GM18511 (cell line): ENCODE data around the gene ZNF181.
"Not testable (repeated sequence)": the region's sequence is repeated elsewhere in the genome, so short reads cannot be mapped to it uniquely, and the experiment has no call there.

Source experiments
- ATAC-seq: cut with Tn5 transposase; IDR thresholded peaks from one replicate; pipeline ENCODE4 v1.9.1; 2021; ENCODE audit warnings: mild to moderate bottlenecking, moderate library complexity; ENCODE audit not compliant: unreplicated experiment

Gene ZNF181

GRCh38 chr19:34733746-34734536 lies at the start of gene ZNF181:
Gene ZNF181 (plus strand): TSS chr19:34734243. CDS start chr19:34735038, 795 bp downstream.
- ATAC-seq, result peak; percentile 88

- not testable (repeated sequence) for ATAC-seq
Observed at GRCh38 chr19:34685266-34685665, 48.8 kb upstream of the ZNF181 start.

- no peak for ATAC-seq
Observed at GRCh38 chr19:34686455-34686854, 47.6 kb upstream of the ZNF181 start.

- ATAC-seq, result no peak
Observed at GRCh38 chr19:34687348-34687747, 46.7 kb upstream of the ZNF181 start.

- no peak for ATAC-seq
Observed at GRCh38 chr19:34688592-34688991, 45.5 kb upstream of the ZNF181 start.

GRCh38 chr19:34690372-34690771 lies 43.7 kb upstream of the ZNF181 start:
- no peak for ATAC-seq

GRCh38 chr19:34692549-34692948 lies 41.5 kb upstream of the ZNF181 start:
- ATAC-seq, result no peak

- ATAC-seq, result no peak
Observed at GRCh38 chr19:34707661-34708060, 26.4 kb upstream of the ZNF181 start.

GRCh38 chr19:34711890-34712289 lies 22.2 kb upstream of the ZNF181 start:
- no peak for ATAC-seq

GRCh38 chr19:34712395-34713261 lies 21.4 kb upstream of the ZNF181 start:
- no peak for ATAC-seq

GRCh38 chr19:34713262-34713637 lies 20.8 kb upstream of the ZNF181 start:
- no peak for ATAC-seq

GRCh38 chr19:34715357-34715756 lies 18.7 kb upstream of the ZNF181 start:
- ATAC-seq, result no peak

- no peak for ATAC-seq
Observed at GRCh38 chr19:34722353-34722752, 11.7 kb upstream of the ZNF181 start.

- no peak for ATAC-seq
Observed at GRCh38 chr19:34725400-34725799, 8.6 kb upstream of the ZNF181 start.

GRCh38 chr19:34731019-34731829 lies 2.8 kb upstream of the ZNF181 start:
- no peak for ATAC-seq

- no peak for ATAC-seq
Observed at GRCh38 chr19:34731964-34732363, 2.1 kb upstream of the ZNF181 start.

- ATAC-seq, result no peak
Observed at GRCh38 chr19:34732612-34733211, 1.3 kb upstream of the ZNF181 start.

- peak; percentile 18 for ATAC-seq
Observed at GRCh38 chr19:34733266-34733745, 737 bp upstream of the ZNF181 start.

GRCh38 chr19:34734537-34735103 lies 577 bp downstream of the ZNF181 start:
- ATAC-seq, result no peak
